ENCODE data around the gene ATP9A. TPM values are rescaled to one million over a fixed set of nuclear protein-coding genes. Genes with fewer than 3 reads are reported as not detected.

Gene ATP9A
- total RNA-seq, 3 donors from 2014 or later = 54.0 to 102 (median 59.4) TPM

GRCh38 chr20:51565298-51566144, 202.7 kb downstream of the ATP9A start:
- H3K4me3 ChIP-seq = no peak overlapping the region
- DNase-seq = no peak
- TF ChIP-seq CTCF (IDR thresholded peaks at IDR 0.05) = no peak
- H3K4me1 ChIP-seq (ENCODE audit: low read depth) = peaks cover 16% of the 10 kb centered on the region
- ATAC-seq = no peak
- H3K36me3 ChIP-seq (ENCODE audit: low read depth) = no peaks in the 10 kb centered on the region
- no peaks in the 10 kb centered on the region for H3K9me3 ChIP-seq
- intact Hi-C loops (cut with DNase I, micrococcal nuclease) = no loop called here

- no peak overlapping the region for H3K4me3 ChIP-seq
- no peak for TF ChIP-seq CTCF (IDR thresholded peaks at IDR 0.05)
- intact Hi-C loops (cut with DNase I, micrococcal nuclease) = no loop called here
- DNase-seq = peak; percentile 52 to 56 (median 53)
- H3K9me3 ChIP-seq = no peaks in the 10 kb centered on the region
- H3K36me3 ChIP-seq (ENCODE audit: low read depth) = no peaks in the 10 kb centered on the region
- peaks cover 17% of the 10 kb centered on the region for H3K4me1 ChIP-seq (ENCODE audit: low read depth)
- peak; percentile 55 for ATAC-seq
These were observed 204.5 kb downstream of the ATP9A start for GRCh38 chr20:51563486-51564332.

- DNase-seq = no peak
- TF ChIP-seq CTCF (IDR thresholded peaks at IDR 0.05) = no peak
- H3K4me1 ChIP-seq (ENCODE audit: low read depth) = peaks cover 17% of the 10 kb centered on the region
- no peak overlapping the region for H3K4me3 ChIP-seq
- ATAC-seq = peak; percentile 3
- no peaks in the 10 kb centered on the region for H3K9me3 ChIP-seq
- intact Hi-C loops (cut with DNase I, micrococcal nuclease) = no loop called here
- no peaks in the 10 kb centered on the region for H3K36me3 ChIP-seq (ENCODE audit: low read depth)
These were observed 205.1 kb downstream of the ATP9A start for GRCh38 chr20:51563174-51563485.

GRCh38 chr20:51562332-51563173, 205.6 kb downstream of the ATP9A start:
- Histone ChIP-seq H3K9me3 (no peaks in the 10 kb centered on the region), H3K36me3 (ENCODE audit: low read depth) (no peaks in the 10 kb centered on the region), H3K4me3 (no peak overlapping the region), H3K4me1 (ENCODE audit: low read depth) (peaks cover 17% of the 10 kb centered on the region)
- intact Hi-C loops (cut with DNase I, micrococcal nuclease) = no loop called here
- ATAC-seq (peak; percentile 77), DNase-seq (peak; percentile 56 to 67 (median 61))
- TF ChIP-seq CTCF (IDR thresholded peaks at IDR 0.05) = no peak

- H3K36me3 ChIP-seq (ENCODE audit: low read depth) = no peaks in the 10 kb centered on the region
- intact Hi-C loops (cut with DNase I, micrococcal nuclease) = no loop called here
- no peak for ATAC-seq
- TF ChIP-seq CTCF (IDR thresholded peaks at IDR 0.05) = no peak
- DNase-seq = no peak
- H3K4me1 ChIP-seq (ENCODE audit: low read depth) = peaks cover 17% of the 10 kb centered on the region
- H3K9me3 ChIP-seq = no peaks in the 10 kb centered on the region
- no peak overlapping the region for H3K4me3 ChIP-seq
These were observed 206.2 kb downstream of the ATP9A start for GRCh38 chr20:51562027-51562331.
